T-helper 2 cell (primary cell): ENCODE measurements around the gene ELFN1.

ENCODE experiments used
- DNase-seq, 5 experiments: peaks; one replicate each; pipeline versions ENCODE4 v3.0.0 to v3.0.0-alpha.2; 2012 to 2022

ELFN1 gene

GRCh38 chr7:1696671-1697498 lies 26.8 kb downstream of the ELFN1 start:
- no peak for DNase-seq

DNA sequence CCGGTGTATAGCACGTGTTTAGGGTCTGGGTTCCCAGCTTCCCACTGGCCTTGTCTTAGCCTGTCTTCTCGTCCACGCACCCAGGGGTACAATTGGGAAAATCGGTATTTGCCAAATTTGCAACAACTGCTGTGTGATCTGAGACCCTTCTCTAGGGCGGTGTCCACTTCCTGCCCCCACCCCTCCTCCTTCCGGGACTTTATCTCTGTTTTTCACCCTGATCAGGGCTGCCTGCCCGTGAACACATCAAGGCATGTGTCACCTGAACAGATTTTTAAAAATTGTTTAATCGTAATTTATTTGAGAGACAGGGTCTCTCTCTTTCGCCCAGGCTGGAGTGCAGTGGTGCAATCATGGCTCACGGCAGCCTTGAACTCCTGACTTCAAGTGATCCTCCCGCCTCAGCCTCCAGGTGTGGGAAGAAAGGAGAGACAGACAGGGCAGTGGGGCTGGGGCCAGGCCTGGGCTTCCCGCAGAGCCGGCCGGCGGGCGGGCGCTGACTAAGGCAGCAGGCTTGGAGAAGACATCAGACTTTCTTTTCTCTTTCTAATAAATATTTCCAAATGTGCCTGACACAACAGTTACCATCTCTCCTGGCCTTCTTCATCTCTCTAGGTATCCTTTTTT lies 27.5 kb downstream of the ELFN1 start:
- no peak for DNase-seq

DNA sequence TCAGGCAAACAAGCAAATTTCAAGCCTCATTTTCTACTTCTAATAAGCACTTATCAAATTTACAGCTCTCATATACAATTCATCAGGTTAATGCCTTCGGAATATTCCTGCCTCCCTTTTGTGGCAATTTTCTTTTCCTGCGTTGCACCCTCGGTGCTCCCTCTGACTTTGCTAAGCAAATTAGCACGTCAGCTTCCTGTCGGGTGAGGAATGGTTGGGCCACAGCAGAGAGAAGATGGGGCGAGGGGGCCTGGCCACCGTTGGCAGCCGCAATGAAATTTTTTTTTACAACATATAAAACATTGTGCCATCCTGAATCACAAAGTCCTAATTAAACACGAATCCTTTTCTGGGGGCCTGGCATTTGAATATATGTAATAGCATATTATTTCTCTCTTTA lies 28.1 kb downstream of the ELFN1 start:
- DNase-seq: no peak

- no peak for DNase-seq
Observed at GRCh38 chr7:1698951-1699350, 28.9 kb downstream of the ELFN1 start.

DNA sequence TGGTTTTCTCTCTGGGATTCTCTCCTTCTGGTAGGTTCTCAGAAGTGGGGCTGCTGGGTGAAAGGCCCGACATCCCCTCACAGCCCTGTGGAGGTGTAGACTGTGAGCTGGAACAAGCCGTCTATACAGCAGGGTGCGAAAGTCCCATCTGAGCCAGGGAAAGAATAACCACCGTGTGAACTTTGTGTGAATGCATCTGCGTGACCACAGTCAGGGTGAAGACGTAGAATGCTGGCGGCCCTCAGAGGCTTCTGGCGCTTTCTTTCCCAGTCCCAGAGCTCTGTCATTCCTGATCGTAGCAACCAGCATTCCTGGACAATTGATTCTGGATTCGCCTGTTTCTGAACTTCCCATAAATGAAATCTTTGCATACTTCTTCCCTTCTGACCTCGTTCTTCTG lies 30.0 kb downstream of the ELFN1 start:
- no peak for DNase-seq

DNA sequence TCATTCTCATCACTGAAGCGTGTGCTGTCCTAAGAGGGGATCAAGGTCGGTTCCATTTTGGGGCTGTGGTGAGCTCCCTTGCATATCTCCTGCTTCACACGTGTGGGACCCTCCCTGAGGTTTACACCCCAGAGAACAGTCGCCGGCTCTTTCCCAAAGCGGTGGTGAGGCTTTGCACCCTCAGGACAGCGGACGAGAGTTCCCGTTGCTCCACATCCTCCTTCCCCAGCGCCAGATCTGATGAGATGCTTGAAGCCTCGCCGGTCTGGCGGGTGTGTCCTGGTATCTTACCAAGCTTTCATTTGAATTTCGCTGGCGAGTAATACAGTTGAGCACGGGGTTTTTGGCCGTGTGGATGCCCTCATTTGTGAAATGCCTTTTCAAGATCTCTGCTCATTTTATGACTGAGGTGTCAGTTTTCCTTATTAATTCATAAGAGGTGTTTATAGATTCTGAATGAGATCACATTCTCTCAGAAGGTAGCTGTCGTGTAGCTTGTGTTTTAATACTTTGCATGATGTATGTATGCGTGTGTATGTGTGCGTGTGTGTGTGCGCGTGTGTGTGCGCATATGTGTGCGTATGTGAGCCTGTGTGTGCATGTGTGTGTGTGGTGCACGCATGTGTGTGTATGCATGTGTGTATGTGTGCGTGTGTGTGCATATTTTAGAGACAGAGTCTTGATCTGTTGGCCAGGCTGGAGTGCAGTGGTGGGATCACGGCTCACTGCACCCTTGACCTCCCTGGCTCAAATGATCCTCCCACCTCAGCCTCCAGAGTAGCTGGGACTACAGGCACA lies 30.7 kb downstream of the ELFN1 start:
- no peak for DNase-seq

DNA sequence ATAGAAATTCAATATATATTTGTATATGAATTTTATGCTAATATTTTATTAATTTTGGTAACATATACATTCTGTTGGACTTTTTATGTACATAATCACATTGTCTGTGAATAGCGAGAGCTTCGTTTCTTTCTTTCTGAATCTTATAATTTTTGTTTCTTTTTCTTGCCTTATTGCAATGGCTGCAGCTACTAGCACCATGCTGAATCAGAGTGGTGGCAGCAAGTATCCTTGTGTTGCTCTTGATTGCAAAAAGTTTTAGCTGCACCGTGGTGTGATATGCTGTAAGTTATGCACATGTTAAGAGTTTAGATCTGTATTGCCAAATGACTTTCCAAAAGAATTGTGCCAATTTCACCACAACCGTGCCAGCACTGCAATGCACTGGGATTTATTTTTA lies 32.6 kb downstream of the ELFN1 start:
- DNase-seq: no peak

DNA sequence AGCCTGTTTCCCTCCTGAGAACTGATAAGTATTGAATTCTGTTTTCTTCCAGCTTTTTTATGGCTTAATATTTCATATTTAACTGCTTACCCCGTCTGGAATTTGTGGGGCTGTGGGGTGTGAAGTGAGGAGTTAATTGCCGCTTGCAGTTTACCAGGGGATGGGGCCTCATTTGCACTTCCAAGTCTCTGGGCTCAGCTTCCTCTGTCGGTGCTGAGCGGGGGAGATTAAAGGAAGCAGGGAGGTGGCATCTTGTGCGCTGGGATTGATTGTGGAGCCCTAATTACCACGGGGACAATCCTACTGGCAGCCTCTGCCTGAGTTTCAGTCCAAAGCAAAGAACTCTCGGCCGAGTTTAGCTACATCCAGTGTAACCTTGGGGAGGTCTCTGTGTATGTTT lies 33.4 kb downstream of the ELFN1 start:
- no peak for DNase-seq

DNA sequence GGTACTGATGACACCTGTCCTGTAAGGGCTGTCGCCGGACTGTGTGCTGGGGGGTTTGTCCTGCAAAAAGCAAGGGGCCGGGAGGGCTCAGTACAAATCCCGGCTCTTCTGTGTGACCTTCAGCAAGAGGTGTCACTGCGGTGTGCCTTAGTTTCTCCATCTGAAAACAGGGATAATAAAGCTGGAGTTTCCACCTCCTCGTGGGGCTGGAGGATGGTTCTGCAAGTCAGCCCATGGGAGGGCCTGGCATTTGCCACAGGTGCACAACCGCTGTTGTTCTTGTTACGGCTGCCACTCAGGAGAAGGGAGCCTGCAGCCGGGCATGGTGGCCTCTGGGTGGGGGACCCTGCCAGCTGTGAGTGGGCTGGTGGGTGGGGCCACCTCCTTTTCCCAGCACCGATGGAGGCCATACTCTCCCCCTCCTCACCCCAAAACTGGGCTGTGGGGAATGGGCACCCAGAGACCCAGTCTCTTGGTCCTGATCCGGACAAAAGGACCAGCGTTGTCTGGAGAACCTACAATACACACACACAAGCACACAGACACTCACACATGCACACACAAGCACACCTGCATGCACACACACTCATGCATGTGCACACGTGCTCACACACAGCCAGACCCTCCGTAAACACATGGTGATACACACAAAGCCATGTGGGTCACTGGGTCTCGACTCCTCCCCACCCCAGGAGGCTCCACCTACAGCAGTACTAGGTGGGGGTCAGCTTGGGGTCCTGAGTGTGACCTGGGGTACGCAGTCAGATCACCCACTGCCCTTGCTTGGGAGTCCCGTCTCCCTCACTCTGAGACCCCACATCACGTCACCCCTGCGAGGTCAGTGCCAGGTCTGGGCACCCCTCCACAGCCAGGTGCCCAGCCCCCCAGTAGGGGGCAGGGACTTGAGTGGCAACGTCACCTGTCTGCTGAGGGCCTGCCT lies 34.1 kb downstream of the ELFN1 start:
- no peak for DNase-seq

DNA sequence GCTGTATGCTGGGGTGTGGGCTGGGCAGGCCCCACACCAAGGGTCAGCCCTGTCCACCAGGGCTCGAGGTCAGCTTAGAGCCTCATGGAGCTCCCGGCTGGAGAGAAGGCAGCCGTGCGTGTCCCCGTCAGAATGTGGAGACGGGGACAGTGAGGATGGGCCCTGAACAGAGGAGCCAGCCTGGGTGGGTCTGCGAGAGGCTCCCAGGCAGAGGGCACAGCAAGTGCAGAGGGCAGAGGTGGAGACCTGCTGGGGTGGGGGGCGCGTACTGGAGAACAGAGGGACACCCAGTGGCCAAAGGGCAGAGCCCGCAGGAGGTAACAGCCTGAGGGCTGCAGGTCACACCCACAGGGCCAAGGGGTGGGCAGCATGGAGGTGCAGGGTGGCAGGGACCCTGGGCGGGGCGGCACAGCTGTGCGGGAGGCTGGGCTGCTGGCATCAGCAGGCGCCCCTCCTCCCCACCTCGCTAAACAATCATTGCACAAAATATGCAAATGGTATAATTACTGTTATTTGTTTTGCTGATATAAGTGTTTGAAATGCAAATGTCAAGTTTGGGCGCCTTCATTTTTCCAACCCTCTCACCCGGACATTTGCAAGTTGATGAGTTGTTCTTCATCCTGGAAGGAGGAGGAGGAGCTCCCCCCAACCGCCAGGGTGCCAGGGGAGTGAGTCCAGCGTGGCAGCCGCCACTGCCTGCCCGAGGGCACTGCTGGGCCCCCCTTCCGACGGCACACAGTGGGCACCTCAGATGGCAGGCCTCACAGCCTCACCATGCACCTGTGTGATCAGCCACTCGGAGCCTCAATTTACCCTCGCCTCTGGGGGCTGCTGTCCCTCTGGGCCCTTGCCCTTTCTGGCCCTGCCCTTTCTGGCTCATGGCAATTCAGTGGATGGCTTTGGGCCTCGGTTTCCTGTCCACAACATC lies 35.0 kb downstream of the ELFN1 start:
- DNase-seq: no peak

GRCh38 chr7:1705856-1706255 lies 35.8 kb downstream of the ELFN1 start:
- no peak for DNase-seq

- DNase-seq: no peak
Observed at GRCh38 chr7:1706381-1706720, 36.3 kb downstream of the ELFN1 start.

DNA sequence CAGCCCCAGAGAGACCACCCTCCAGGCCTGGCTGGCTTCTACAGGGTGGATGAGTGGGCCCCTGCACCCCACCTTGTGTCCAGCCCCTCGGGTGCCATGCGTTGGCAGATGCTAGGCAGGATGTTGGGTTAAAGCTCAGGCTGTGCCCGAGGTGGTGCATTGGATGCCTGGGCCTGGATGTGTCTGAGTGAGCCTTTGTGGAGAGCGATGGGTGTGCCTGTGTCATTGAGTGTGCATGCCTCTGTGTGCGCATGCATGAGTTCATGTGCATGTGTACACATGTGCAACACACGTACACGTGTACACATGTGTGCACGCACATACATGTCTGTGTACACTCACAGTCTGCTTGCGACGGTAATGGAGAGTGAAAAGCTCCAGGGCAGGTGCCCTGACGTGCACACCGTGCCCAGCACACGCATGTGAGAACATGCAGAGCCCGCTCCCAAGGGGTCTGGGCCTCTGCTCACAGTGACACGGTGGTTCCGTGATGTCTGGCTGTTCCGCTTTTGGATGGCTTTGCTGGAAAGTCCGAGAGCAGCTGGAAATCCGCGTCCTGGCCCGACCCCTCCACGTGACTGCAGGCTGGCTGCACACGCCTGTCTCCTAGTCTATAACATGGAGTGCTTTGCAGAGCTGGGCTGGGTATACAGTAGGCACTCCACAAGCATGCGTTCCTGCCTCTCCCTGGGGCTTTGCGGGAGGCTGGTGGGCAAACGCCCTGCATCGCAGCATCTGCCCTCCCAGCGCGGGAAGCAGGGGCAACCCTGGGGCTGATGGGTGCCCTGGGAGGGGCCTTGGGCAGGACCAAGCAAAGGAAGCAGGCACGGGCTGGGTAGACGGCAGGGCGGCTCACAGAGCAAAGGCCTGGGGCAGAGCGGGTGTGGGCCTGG lies 36.9 kb downstream of the ELFN1 start:
- no peak for DNase-seq

GRCh38 chr7:1707756-1708595 lies 37.9 kb downstream of the ELFN1 start:
- no peak for DNase-seq

DNA sequence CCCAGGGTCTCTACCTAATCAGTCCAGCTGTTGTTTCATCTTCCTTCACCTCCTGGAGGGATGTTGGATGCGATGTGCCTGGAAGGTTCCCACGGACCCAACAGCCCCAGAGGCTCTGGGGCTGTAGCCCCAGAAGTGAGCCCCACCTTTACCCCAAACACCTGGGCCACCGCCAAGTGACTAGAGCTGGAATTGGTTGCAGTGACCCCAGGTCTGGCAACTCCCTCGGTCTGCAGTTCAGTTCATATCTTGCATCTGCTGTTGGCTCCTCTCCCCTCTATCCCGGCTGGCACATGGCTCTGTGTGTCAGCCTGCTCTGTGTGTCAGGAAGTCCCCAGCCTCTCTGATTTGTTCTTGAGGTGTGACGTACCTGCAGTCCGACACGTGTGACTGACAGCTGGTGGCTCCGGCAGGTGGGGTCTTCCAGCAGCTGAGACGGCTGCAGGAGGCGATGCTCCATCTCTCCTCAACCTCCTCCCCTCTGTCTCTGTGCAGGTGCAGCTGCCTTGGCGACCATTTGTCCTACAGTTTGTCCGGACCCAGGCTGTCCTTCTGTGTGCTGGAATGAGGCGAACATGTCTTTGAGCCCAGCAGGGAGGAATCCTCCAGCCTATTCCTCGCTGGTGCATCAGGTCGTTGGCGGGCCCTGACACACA lies 38.6 kb downstream of the ELFN1 start:
- DNase-seq: no peak

GRCh38 chr7:1709281-1709680 lies 39.2 kb downstream of the ELFN1 start:
- no peak for DNase-seq

DNA sequence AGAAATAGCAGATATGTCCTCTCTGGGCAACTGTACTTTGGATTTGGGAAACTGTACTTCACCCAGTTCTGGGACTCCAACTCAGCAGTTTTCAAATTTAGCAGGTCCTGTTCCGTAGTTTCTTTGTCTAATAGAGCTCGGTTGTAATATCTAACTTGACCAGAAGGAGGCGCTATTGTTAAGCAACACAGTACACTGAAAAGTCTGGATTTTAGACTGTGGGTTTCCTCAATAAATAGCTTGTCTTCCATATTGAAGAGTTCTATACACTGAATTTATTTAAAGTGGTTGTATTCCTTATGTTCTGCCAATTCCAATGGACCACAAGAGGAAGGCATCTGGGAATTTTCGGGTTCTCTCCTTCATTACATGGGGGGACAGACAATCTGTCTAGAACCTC lies 39.8 kb downstream of the ELFN1 start:
- no peak for DNase-seq

- DNase-seq: no peak
Observed at GRCh38 chr7:1710936-1711335, 40.9 kb downstream of the ELFN1 start.
